Chondrocyte (in vitro differentiated cells): ENCODE data around the gene BTG2. TPM values are rescaled to one million over a fixed set of nuclear protein-coding genes. Genes with fewer than 3 reads are reported as not detected.

ENCODE experiments used
- DNase-seq: peaks from one replicate; pipeline ENCODE4 v3.0.0; 2021; ENCODE audit warnings: mixed read lengths, low spot score
- H3K27ac Mint-ChIP-seq: one replicate; pipeline ENCODE4 v1.8.0; 2021; ENCODE audit warnings: mild to moderate bottlenecking, moderate library complexity, mixed read lengths; ENCODE audit not compliant: unreplicated experiment
- H3K27me3 Mint-ChIP-seq: 2 replicates; pipeline ENCODE4 v1.8.0; 2021; ENCODE audit warnings: low read depth, mixed read lengths
- H3K36me3 Mint-ChIP-seq: 2 replicates; pipeline ENCODE4 v1.8.0; 2021; ENCODE audit warnings: low read depth, mixed read lengths
- H3K4me1 Mint-ChIP-seq: 2 replicates; pipeline ENCODE4 v1.8.0; 2021; ENCODE audit warnings: low read depth, mild to moderate bottlenecking, mixed read lengths
- H3K4me3 Mint-ChIP-seq: one replicate; pipeline ENCODE4 v1.8.0; 2021; ENCODE audit warnings: mild to moderate bottlenecking, moderate library complexity, mixed read lengths; ENCODE audit not compliant: unreplicated experiment
- H3K9me3 Mint-ChIP-seq: 2 replicates; pipeline ENCODE4 v1.8.0; 2021; ENCODE audit warnings: low read depth, mixed read lengths
- CTCF ChIP-seq: fragments of 200-600 bp; sonication (generic); IDR thresholded peaks from 2 replicates; pipeline ENCODE4 v1.5.0; 2021; ENCODE audit warnings: antibody characterized with exemption, mild to moderate bottlenecking, moderate library complexity
- total RNA-seq: library from RNA; stranded (reverse); gene quantifications from 3 replicates; pipeline ENCODE4 v1.2.1, GENCODE V29; 2021

The BTG2 gene
- total RNA-seq, 1 donor from 2014 or later: 41.3 TPM

- TF ChIP-seq CTCF: no peak
- peaks cover 31% of the 10 kb centered on the region for H3K4me1 Mint-ChIP-seq
Observed at GRCh38 chr1:203283597-203283996, 21.7 kb upstream of the BTG2 start.

GRCh38 chr1:203284411-203285123 is 20.8 kb upstream of the BTG2 start:
- TF ChIP-seq CTCF: no peak
- H3K4me1 Mint-ChIP-seq: peaks cover 25% of the 10 kb centered on the region
- H3K4me3 Mint-ChIP-seq: no peak overlapping the region
- no peak overlapping the region for H3K27ac Mint-ChIP-seq
- no peaks in the 10 kb centered on the region for H3K27me3 Mint-ChIP-seq
- DNase-seq: no peak
- H3K9me3 Mint-ChIP-seq: no peaks in the 10 kb centered on the region
- no peaks in the 10 kb centered on the region for H3K36me3 Mint-ChIP-seq

More at GRCh38 chr1:203283597-203283996, 21.7 kb upstream of the BTG2 start:
- no peaks in the 10 kb centered on the region for H3K9me3 Mint-ChIP-seq
- no peak overlapping the region for H3K4me3 Mint-ChIP-seq
- H3K36me3 Mint-ChIP-seq: no peaks in the 10 kb centered on the region
- H3K27me3 Mint-ChIP-seq: no peaks in the 10 kb centered on the region
- no peak for DNase-seq
- no peak overlapping the region for H3K27ac Mint-ChIP-seq

- Mint-ChIP-seq H3K27me3 (no peaks in the 10 kb centered on the region), H3K27ac (no peak overlapping the region), H3K4me3 (no peak overlapping the region), H3K9me3 (no peaks in the 10 kb centered on the region), H3K4me1 (peaks cover 36% of the 10 kb centered on the region), H3K36me3 (no peaks in the 10 kb centered on the region)
- DNase-seq: no peak
- peak; percentile 21 for TF ChIP-seq CTCF
Observed at GRCh38 chr1:203286161-203286984, 18.9 kb upstream of the BTG2 start.

- H3K27ac Mint-ChIP-seq: peak overlapping the region; percentile 64
- no peak for DNase-seq
- no peak overlapping the region for H3K4me3 Mint-ChIP-seq
Observed at GRCh38 chr1:203287109-203287893, 18.0 kb upstream of the BTG2 start.

More at GRCh38 chr1:203287109-203287893, 18.0 kb upstream of the BTG2 start:
- Mint-ChIP-seq H3K4me1 (peaks cover 38% of the 10 kb centered on the region), H3K27me3 (no peaks in the 10 kb centered on the region), H3K36me3 (no peaks in the 10 kb centered on the region), H3K9me3 (no peaks in the 10 kb centered on the region)
- TF ChIP-seq CTCF: no peak
